NCI-H345 treated with DMSO at 0.1 percent for 48 hours (cell line): ENCODE measurements around the gene NPVF.

Experiments used
- DNase-seq: peaks from one replicate; lab custom pipeline; 2025; ENCODE audit not compliant: unreplicated experiment; lab: John Stamatoyannopoulos, UW

The NPVF gene

DNA sequence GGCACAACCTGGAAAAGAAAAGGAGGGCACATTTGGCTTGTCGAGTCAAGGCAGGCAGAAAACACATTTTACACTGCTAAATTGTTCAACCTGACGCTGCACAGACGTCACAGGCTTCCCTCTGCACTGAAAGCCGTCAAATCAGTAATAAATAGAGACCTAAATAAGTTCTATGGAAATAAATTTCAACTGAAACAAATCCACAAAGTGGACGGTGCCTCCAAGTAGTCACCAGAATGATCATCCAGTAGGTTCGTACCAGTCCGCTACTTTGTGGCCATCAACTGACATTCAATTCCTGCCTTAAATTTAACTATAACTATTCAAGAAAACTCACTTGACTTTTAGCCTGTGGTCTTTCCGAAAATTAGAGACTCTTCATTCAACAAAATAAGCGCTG, 49.0 kb downstream of the NPVF start:
- no peak for DNase-seq
